MM.1S (cell line): ENCODE results near the gene MYBPC2.

Experiments
- DNase-seq: peaks from one replicate; pipeline ENCODE4 v3.0.0-alpha.2; 2015
- H2AFZ ChIP-seq: fragments of 300-600 bp; sonication (generic); 2 replicates; pipeline ENCODE4 v1.6.0; 2016; ENCODE audit warnings: antibody characterized with exemption, low read length
- H3F3A ChIP-seq: fragments of 300-600 bp; sonication (generic); 2 replicates; pipeline ENCODE4 v1.6.1; 2016; ENCODE audit warnings: mild to moderate bottlenecking, antibody characterized with exemption, low read length, moderate library complexity, mixed read lengths; ENCODE audit not compliant: insufficient read depth
- H3K27ac ChIP-seq: fragments of 300-600 bp; sonication (generic); 2 replicates; pipeline ENCODE4 v1.5.1; 2016; ENCODE audit warnings: mild to moderate bottlenecking, low read length
- H3K27me3 ChIP-seq: fragments of 300-600 bp; sonication (generic); replicated peaks from 2 replicates; pipeline ENCODE4 v1.6.0; 2016; ENCODE audit warnings: low read length; ENCODE audit not compliant: insufficient read depth
- H3K36me3 ChIP-seq: fragments of 300-600 bp; sonication (generic); replicated peaks from 2 replicates; pipeline ENCODE4 v1.6.1; 2016; ENCODE audit warnings: mild to moderate bottlenecking, low read length, mixed read lengths; ENCODE audit not compliant: insufficient read depth
- H3K4me1 ChIP-seq: fragments of 300-600 bp; sonication (generic); 2 replicates; pipeline ENCODE4 v1.6.1; 2016; ENCODE audit warnings: low read length, mixed read lengths
- H3K4me2 ChIP-seq: fragments of 300-600 bp; sonication (generic); 2 replicates; pipeline ENCODE4 v1.6.0; 2016; ENCODE audit warnings: low read depth, low read length
- H3K4me3 ChIP-seq: fragments of 300-600 bp; sonication (generic); 2 replicates; pipeline ENCODE4 v1.5.1; 2016; ENCODE audit warnings: low read length, mixed read lengths
- H3K79me2 ChIP-seq: fragments of 300-600 bp; sonication (generic); 2 replicates; pipeline ENCODE4 v1.6.1; 2016; ENCODE audit warnings: mixed run types, low read length, mixed read lengths
- H3K9ac ChIP-seq: fragments of 300-600 bp; sonication (generic); 2 replicates; pipeline ENCODE4 v1.6.1; 2016; ENCODE audit warnings: low read length, mixed read lengths
- H3K9me2 ChIP-seq: fragments of 300-600 bp; sonication (generic); replicated peaks from 2 replicates; pipeline ENCODE4 v1.6.1; 2016; ENCODE audit warnings: mild to moderate bottlenecking, low read length, mixed read lengths; ENCODE audit not compliant: insufficient read depth
- H3K9me3 ChIP-seq: fragments of 300-600 bp; sonication (generic); replicated peaks from 2 replicates; pipeline ENCODE4 v1.6.1; 2016; ENCODE audit warnings: mild to moderate bottlenecking, low read length, mixed read lengths; ENCODE audit not compliant: insufficient read depth
- H4K20me1 ChIP-seq: fragments of 300-600 bp; sonication (generic); 2 replicates; pipeline ENCODE4 v1.6.1; 2016; ENCODE audit warnings: mild to moderate bottlenecking, low read length, moderate library complexity, mixed read lengths; ENCODE audit not compliant: insufficient read depth
- CTCF ChIP-seq: fragments of 300-600 bp; sonication (generic); IDR thresholded peaks from 2 replicates; pipeline ENCODE4 v1.5.1; 2016; ENCODE audit warnings: antibody characterized with exemption, low read length, mixed read lengths
- EZH2 ChIP-seq: fragments of 300-600 bp; sonication (generic); optimal IDR thresholded peaks from 2 replicates; pipeline ENCODE3; 2017; ENCODE audit warnings: low read depth, mild to moderate bottlenecking, antibody characterized with exemption, low read length, mixed read lengths
- EZH2phosphoT487 ChIP-seq: fragments of 300-600 bp; sonication (generic); IDR thresholded peaks from 2 replicates; pipeline ENCODE4 v1.6.1; 2018; ENCODE audit warnings: antibody characterized with exemption, low read length

Gene MYBPC2

DNA sequence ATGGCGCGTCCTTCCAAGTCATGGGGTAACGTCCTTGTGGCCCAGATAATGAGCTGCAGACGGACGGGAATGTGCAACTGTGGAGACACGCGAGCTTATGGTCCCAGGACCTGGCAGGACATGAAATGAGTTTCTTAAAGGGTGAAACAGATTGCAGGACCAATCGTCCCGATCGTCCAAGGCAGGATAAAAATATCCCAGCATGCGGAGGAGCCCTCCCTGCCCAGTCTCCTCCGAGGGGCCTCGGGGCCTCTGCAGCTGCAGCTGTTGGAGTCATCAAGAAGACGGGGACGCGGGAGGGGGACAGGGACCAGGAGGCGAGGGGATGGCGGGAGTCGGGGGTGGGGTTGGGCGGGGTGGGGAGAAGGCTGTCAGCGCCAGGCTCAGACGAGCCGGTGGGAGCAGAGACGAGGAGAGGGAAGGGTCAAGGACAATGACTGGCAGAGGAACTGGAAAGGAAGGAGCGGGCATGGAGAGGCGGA lies 58.3 kb downstream of the MYBPC2 start:
- no peak overlapping the region for H3K9ac ChIP-seq
- no peaks in the 10 kb centered on the region for H3K9me2 ChIP-seq
- H3K4me2 ChIP-seq, result no peak overlapping the region
- no peaks in the 10 kb centered on the region for H4K20me1 ChIP-seq
- no peak overlapping the region for H3K27ac ChIP-seq
- H3K79me2 ChIP-seq, result no peaks in the 10 kb centered on the region
- no peaks in the 10 kb centered on the region for H3K36me3 ChIP-seq
- H3F3A ChIP-seq, result no peaks in the 10 kb centered on the region
- no peak for TF ChIP-seq EZH2
- no peak for TF ChIP-seq EZH2phosphoT487
- TF ChIP-seq CTCF, result no peak
- no peak overlapping the region for H3K4me3 ChIP-seq
- no peaks in the 10 kb centered on the region for H3K9me3 ChIP-seq
- no peak overlapping the region for H2AFZ ChIP-seq
- DNase-seq, result no peak
- H3K27me3 ChIP-seq, result no peaks in the 10 kb centered on the region
- no peaks in the 10 kb centered on the region for H3K4me1 ChIP-seq

- Histone ChIP-seq H3F3A (no peaks in the 10 kb centered on the region), H3K4me3 (no peak overlapping the region), H4K20me1 (no peaks in the 10 kb centered on the region), H3K4me2 (no peak overlapping the region), H3K79me2 (no peaks in the 10 kb centered on the region), H3K27me3 (no peaks in the 10 kb centered on the region), H3K9me2 (no peaks in the 10 kb centered on the region), H3K27ac (no peak overlapping the region), H3K4me1 (no peaks in the 10 kb centered on the region), H3K9ac (no peak overlapping the region), H3K9me3 (no peaks in the 10 kb centered on the region), H2AFZ (no peak overlapping the region), H3K36me3 (no peaks in the 10 kb centered on the region)
- TF ChIP-seq EZH2, result no peak
- no peak for TF ChIP-seq EZH2phosphoT487
- no peak for TF ChIP-seq CTCF
- no peak for DNase-seq
These were observed 59.8 kb downstream of the MYBPC2 start for GRCh38 chr19:50492303-50493052.

GRCh38 chr19:50493171-50493570 lies 60.5 kb downstream of the MYBPC2 start:
- no peak overlapping the region for H2AFZ ChIP-seq
- H3K27me3 ChIP-seq, result no peaks in the 10 kb centered on the region
- H3K9me2 ChIP-seq, result no peaks in the 10 kb centered on the region
- no peaks in the 10 kb centered on the region for H3K36me3 ChIP-seq
- H3K4me3 ChIP-seq, result no peak overlapping the region
- H3K9me3 ChIP-seq, result no peaks in the 10 kb centered on the region
- H3K27ac ChIP-seq, result no peak overlapping the region
- H3K79me2 ChIP-seq, result no peaks in the 10 kb centered on the region
- no peak for TF ChIP-seq CTCF
- no peak overlapping the region for H3K4me2 ChIP-seq
- DNase-seq, result no peak
- no peaks in the 10 kb centered on the region for H4K20me1 ChIP-seq
- no peak overlapping the region for H3K9ac ChIP-seq
- H3F3A ChIP-seq, result no peaks in the 10 kb centered on the region
- no peaks in the 10 kb centered on the region for H3K4me1 ChIP-seq
